Stimulated activated naive CD8-positive, alpha-beta T cell treated with anti-CD3 and anti-CD28 coated beads, Interleukin-15, Interleukin-2, amounts not matched to agents 100 ng/mL and 50 ng/mL, for 24 hours (primary cell): ENCODE measurements around the gene UBALD2.
"Not testable (repeated sequence)": the region's sequence is repeated elsewhere in the genome, so short reads cannot be mapped to it uniquely, and the experiment has no call there.

Experiments used
- H3K27ac Mint-ChIP-seq: one replicate; pipeline ENCODE4 v1.8.0; 2021; ENCODE audit warnings: mild to moderate bottlenecking, mixed read lengths
- H3K27me3 Mint-ChIP-seq: one replicate; pipeline ENCODE4 v1.8.0; 2021; ENCODE audit warnings: mixed read lengths
- H3K36me3 Mint-ChIP-seq: one replicate; pipeline ENCODE4 v1.8.0; 2021; ENCODE audit warnings: low read depth, mixed read lengths
- H3K4me1 Mint-ChIP-seq: one replicate; pipeline ENCODE4 v1.8.0; 2021; ENCODE audit warnings: low read depth, mixed read lengths
- H3K4me3 Mint-ChIP-seq: one replicate; pipeline ENCODE4 v1.8.0; 2021; ENCODE audit warnings: mild to moderate bottlenecking, mixed read lengths
- H3K9me3 Mint-ChIP-seq: one replicate; pipeline ENCODE4 v1.8.0; 2021; ENCODE audit warnings: mixed read lengths

Gene UBALD2

DNA sequence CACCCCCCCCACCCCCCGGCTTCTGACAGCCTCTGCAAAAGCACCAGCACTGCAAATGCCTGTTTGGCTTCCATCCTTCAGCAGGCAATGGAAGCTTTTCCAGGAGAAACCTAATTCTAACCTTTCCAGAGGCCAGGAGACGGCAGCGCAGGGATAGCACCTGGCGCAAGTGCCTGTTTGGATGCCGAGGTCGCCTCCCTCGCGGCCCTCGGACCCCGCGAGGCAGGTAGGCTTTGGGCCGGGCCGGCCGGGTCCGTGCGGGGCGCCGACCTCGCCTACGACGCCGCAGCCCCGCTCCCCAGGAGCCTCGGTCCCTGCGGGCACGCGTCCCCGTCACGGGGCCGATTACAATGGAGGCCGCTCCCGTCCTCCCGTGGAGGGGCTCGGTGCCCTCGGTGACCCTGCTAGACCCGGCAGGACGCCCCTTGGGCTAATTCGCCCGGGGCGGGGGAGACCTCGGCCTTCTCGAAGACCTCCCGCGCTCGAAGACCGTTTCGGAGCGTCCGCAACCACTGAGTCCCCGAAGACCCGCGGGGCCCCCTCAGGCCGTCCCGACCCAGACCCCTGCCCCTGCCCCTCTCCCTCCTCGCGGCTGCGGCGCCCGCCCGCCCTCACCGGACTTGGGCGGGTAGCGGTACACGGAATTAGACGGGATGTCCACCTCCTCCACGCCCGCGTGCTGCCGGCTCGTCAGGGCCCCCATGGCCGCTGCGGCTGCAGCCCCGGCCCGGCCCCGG is 25.4 kb upstream of the UBALD2 start:
- peak overlapping the region; percentile 70 for H3K27ac Mint-ChIP-seq
- no peaks in the 10 kb centered on the region for H3K27me3 Mint-ChIP-seq
- peaks cover 3% of the 10 kb centered on the region for H3K36me3 Mint-ChIP-seq
- H3K4me1 Mint-ChIP-seq, result peaks cover 48% of the 10 kb centered on the region
- H3K9me3 Mint-ChIP-seq, result no peaks in the 10 kb centered on the region
- peak overlapping the region; percentile 75 for H3K4me3 Mint-ChIP-seq

DNA sequence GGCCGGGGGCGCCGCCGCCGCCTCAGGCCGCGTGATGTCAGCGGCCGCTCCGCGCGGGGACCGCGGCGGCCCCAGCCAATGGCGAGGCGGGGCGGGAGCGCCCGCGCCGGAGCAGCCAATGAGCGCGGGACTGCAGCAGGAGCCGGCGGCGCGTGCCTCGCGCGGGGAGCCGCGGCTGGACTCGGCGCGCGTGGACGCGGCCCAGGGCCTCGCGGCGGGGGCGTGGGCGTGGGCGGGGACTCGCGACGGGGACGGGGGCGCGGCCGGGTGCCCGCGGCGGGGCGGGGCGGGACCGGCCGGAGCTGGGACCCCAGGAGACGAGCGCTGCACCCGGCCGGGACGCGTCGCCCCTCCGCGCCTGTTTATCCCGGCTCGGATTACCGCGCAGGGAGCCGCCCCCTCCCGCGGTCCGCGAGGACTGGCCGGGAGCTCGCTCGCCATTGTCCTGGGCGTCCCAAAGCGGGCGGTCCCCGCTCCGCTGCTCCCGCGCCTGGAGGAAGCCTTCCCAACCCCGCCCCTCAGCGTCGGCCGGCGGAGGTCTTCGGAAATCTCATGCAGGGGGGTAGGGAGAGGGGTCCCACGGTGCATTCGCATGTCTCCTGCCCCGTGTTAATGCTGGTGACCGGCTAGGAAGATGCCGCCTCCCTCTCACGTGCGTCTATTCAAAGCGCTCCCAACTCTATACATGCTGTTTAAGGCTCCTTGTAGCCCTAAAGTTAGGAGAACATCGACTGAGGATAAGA is 24.5 kb upstream of the UBALD2 start, which contains the start of gene RNF157:
RNF157 (minus strand) TSS at position 33 of the 743 bp plus-strand sequence. CDS start 253 bp downstream, outside the sequence.
- peak within 1 kb of the TSS; percentile 81 for H3K4me3 Mint-ChIP-seq
- H3K27me3 Mint-ChIP-seq, result no peaks in the 10 kb centered on the region
- peaks cover 3% of the 10 kb centered on the region for H3K36me3 Mint-ChIP-seq
- H3K4me1 Mint-ChIP-seq, result peaks cover 52% of the 10 kb centered on the region
- H3K27ac Mint-ChIP-seq, result peak within 1 kb of the TSS; percentile 90
- no peaks in the 10 kb centered on the region for H3K9me3 Mint-ChIP-seq

DNA sequence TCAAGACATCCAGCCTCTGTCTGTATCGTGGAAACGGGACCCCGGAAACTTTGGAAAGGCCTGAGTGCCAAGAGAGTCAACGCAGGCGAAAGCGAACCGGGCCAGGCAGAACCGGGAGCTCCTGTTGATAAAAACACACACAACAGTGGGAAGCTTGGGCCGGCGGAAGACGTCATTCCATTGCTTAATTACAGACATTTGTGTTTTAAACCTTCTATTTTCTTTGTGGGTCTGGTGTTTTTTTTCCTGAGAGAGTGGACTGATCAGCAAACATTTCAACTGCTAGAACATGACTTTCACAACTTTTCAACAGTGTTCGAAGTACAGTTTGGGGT is 24.0 kb upstream of the UBALD2 start:
- no peaks in the 10 kb centered on the region for H3K27me3 Mint-ChIP-seq
- H3K4me1 Mint-ChIP-seq, result peaks cover 58% of the 10 kb centered on the region
- no peaks in the 10 kb centered on the region for H3K9me3 Mint-ChIP-seq
- H3K4me3 Mint-ChIP-seq, result peak overlapping the region; percentile 81
- H3K27ac Mint-ChIP-seq, result peak overlapping the region; percentile 90
- H3K36me3 Mint-ChIP-seq, result peaks cover 3% of the 10 kb centered on the region

- H3K9me3 Mint-ChIP-seq, result no peaks in the 10 kb centered on the region
- H3K4me3 Mint-ChIP-seq, result peak overlapping the region; percentile 81
- H3K36me3 Mint-ChIP-seq, result peaks cover under 1% of the 10 kb centered on the region
- peak overlapping the region; percentile 90 for H3K27ac Mint-ChIP-seq
- H3K4me1 Mint-ChIP-seq, result peaks cover 64% of the 10 kb centered on the region
- no peaks in the 10 kb centered on the region for H3K27me3 Mint-ChIP-seq
Measured at GRCh38 chr17:76241691-76242255, 23.4 kb upstream of the UBALD2 start.

DNA sequence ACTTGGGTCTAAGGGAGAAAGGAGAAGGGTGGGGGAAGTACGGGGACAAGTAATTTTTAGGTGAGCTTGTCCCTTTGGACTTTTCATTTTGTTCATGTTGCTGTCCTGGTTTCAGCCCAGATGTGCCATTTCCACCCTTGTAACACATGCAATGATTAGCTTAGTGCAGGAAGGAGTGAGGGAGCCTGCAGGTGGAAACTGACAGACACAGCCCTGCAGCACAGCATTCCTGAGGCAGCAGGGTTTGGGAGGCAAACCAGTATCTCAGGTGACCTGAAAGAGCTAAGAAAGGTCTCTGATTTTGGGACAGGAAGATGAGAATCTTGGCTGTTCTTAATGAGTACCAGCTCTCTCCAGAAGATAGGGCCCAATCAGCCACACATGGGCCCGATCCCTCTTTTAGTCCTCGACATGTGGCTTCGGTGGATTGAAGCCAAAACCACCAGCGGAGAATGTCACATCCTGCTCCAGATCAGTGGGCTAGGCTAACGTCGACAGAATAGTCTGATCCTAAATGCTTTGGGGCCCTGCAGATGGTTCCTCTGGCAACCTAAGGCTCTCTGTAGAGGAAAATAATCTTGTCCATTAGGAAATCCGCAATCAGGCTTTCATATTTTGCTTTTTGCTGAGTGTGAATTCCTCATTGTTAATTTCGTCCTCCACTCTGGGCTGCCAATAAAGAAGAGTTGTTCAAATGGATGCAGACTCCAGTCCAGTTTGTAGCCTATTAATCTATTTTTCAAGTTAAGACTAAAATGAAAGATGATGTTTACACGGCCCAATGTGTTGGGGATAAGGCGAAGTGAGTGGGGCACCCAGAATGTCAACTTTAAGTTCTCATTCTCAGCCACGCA is 21.1 kb upstream of the UBALD2 start:
- no peak overlapping the region for H3K27ac Mint-ChIP-seq
- H3K36me3 Mint-ChIP-seq, result no peaks in the 10 kb centered on the region
- peaks cover 64% of the 10 kb centered on the region for H3K4me1 Mint-ChIP-seq
- no peaks in the 10 kb centered on the region for H3K27me3 Mint-ChIP-seq
- no peak overlapping the region for H3K4me3 Mint-ChIP-seq
- no peaks in the 10 kb centered on the region for H3K9me3 Mint-ChIP-seq

- H3K36me3 Mint-ChIP-seq, H3K27ac Mint-ChIP-seq, H3K9me3 Mint-ChIP-seq, H3K27me3 Mint-ChIP-seq, H3K4me3 Mint-ChIP-seq: not testable (repeated sequence)
- H3K4me1 Mint-ChIP-seq, result peaks cover 61% of the 10 kb centered on the region
Measured at GRCh38 chr17:76244721-76245120, 20.4 kb upstream of the UBALD2 start.

GRCh38 chr17:76246080-76247066 is 18.8 kb upstream of the UBALD2 start:
- Mint-ChIP-seq H3K27ac (peak overlapping the region; percentile 60), H3K4me3 (peak overlapping the region; percentile 21), H3K9me3 (no peaks in the 10 kb centered on the region), H3K4me1 (peaks cover 56% of the 10 kb centered on the region), H3K36me3 (no peaks in the 10 kb centered on the region), H3K27me3 (no peaks in the 10 kb centered on the region)

DNA sequence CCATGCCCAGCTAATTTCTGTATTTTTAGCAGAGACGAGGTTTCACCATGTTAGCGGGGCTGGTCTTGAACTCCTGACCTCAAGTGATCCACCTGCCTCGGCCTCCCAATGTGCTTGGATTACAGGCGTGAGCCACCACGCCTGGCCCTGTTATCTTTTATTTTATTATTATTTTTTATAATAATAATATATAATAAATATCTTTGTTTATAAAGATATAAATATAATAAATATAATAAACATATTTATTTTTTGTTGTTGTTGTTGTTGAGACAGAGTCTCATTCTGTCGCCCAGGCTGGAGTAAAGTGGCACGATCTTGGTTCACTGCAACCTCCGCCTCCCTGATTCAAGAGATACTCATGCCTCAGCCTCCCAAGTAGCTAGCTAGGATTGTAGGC is 17.8 kb upstream of the UBALD2 start:
- Mint-ChIP-seq H3K36me3 (no peaks in the 10 kb centered on the region), H3K27me3 (no peaks in the 10 kb centered on the region), H3K4me3 (no peak overlapping the region), H3K4me1 (peaks cover 60% of the 10 kb centered on the region), H3K27ac (no peak overlapping the region), H3K9me3 (no peaks in the 10 kb centered on the region)

DNA sequence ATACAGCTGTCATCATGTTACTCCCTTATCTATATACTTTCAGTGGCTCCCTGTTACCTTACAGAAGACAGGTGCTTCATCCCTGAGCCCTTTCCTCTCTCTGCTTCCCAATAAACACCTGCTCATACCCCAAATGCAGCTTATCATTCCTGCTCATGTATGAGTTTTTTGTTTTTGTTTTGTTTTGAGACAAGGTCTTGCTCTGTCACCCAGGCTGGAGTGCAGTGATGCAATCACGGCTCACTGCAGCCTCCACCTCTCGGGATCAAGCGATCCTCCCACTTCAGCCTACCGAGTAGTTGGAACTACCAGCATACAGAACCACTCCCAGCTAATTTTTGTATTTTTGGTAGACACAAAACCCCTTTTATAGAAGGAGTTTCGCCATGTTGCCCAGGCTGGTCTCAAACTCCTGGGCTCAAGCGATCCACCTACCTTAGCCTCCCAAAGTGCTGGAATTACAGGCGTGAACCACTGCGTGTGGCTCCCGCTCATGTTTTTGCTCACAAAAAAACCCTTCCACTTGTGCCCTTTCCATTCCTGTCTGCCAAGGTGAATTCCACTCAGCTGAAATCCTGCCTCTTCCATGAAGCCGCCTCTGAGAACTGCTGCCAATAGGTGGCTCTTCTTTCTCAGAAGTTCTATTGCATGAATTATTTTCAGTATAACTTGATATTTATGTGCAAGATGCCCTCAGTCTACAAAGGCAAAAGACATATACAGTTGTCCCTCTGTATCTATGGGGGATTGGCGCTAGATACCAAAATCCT is 16.9 kb upstream of the UBALD2 start:
- Mint-ChIP-seq H3K27ac (no peak overlapping the region), H3K36me3 (no peaks in the 10 kb centered on the region), H3K4me3 (no peak overlapping the region), H3K4me1 (peaks cover 69% of the 10 kb centered on the region), H3K9me3 (no peaks in the 10 kb centered on the region), H3K27me3 (no peaks in the 10 kb centered on the region)

DNA sequence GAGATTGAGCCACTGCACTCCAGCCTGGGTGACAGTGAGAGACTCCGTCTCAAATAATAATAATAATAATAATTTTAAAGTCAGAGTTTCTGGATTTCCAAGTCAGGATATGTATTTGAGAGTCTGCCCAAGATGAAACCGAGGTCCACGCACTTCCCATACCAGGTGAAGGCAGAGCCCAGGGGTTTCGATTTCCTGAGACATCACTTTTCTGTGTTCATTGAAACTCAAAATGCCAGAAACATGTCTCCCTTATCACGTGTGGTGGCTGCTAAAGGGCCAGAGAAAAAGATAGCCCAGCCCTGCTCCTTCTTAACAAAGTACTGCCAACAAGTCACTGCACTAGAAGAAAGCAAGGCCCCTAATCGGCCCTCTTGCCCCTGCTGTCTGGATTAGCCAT is 15.0 kb upstream of the UBALD2 start:
- Mint-ChIP-seq H3K9me3 (no peaks in the 10 kb centered on the region), H3K27ac (no peak overlapping the region), H3K4me3 (no peak overlapping the region), H3K27me3 (no peaks in the 10 kb centered on the region), H3K36me3 (no peaks in the 10 kb centered on the region), H3K4me1 (peaks cover 57% of the 10 kb centered on the region)

GRCh38 chr17:76251478-76252039 is 13.6 kb upstream of the UBALD2 start:
- Mint-ChIP-seq H3K9me3 (no peaks in the 10 kb centered on the region), H3K36me3 (no peaks in the 10 kb centered on the region), H3K27me3 (no peaks in the 10 kb centered on the region), H3K4me1 (peaks cover 58% of the 10 kb centered on the region), H3K27ac (peak overlapping the region; percentile 92), H3K4me3 (peak overlapping the region; percentile 32)

- Mint-ChIP-seq H3K4me3 (peak overlapping the region; percentile 32), H3K36me3 (no peaks in the 10 kb centered on the region), H3K4me1 (peaks cover 58% of the 10 kb centered on the region), H3K27me3 (no peaks in the 10 kb centered on the region), H3K27ac (peak overlapping the region; percentile 92), H3K9me3 (no peaks in the 10 kb centered on the region)
Measured at GRCh38 chr17:76252040-76252954, 12.9 kb upstream of the UBALD2 start.
